GM12878 (cell line): ENCODE results near the gene FLRT1. TPM values are rescaled to one million over a fixed set of nuclear protein-coding genes. Genes with fewer than 3 reads are reported as not detected.

ENCODE experiments used
- ATAC-seq: fragments of 200-7000 bp; cut with Tn5 transposase; 3 replicates; pipeline ENCODE4 v1.9.1; 2020; ENCODE audit warnings: mild to moderate bottlenecking, moderate library complexity
- BruUV-seq: library from RNA; stranded (reverse); fragments of 400-500 nt; replicated peaks from 2 replicates; lab custom pipeline; 2021; lab: Mats Ljungman, UMichigan
- CTCF ChIA-PET: fragments of 300-600 bp; sonication (Branson Sonifier 250); formaldehyde crosslinking; extraction: SDS; loops from one replicate; lab custom pipeline; 2021; ENCODE audit warnings: inconsistent platforms; lab: Yijun Ruan, JAX
- POLR2A ChIA-PET: fragments of 350-600 bp; formaldehyde crosslinking; extraction: SDS; loops from one replicate; lab custom pipeline; 2021; ENCODE audit warnings: inconsistent platforms; lab: Charles Lee
- RAD21 ChIA-PET: fragments of 300-600 bp; sonication (Branson Sonifier 250); formaldehyde crosslinking; loops from one replicate; lab custom pipeline; 2023; ENCODE audit warnings: antibody characterized with exemption; ENCODE audit not compliant: unreplicated experiment; lab: Charles Lee
- SMC1A ChIA-PET: fragments of 300-600 bp; sonication (Branson Sonifier 250); formaldehyde crosslinking; loops from one replicate; lab custom pipeline; 2023; ENCODE audit not compliant: unreplicated experiment, uncharacterized antibody; lab: Charles Lee
- DNase-seq: peaks from one replicate; pipeline ENCODE4 v3.0.0-alpha.2; 2011; ENCODE audit warnings: low read depth, low spot score
- FAIRE-seq: peaks from 3 replicates; lab custom pipeline; 2011; peaks lifted over from hg19 to GRCh38; lab: Jason Lieb, UNC
- H2AFZ ChIP-seq: 2 replicates; pipeline ENCODE4 v1.6.0; 2011; ENCODE audit warnings: low read depth, low read length, control low read depth; ENCODE audit not compliant: control insufficient read depth
- H3K27ac ChIP-seq: 2 replicates; pipeline ENCODE4 v1.5.1; 2011; ENCODE audit warnings: control low read depth; ENCODE audit not compliant: control insufficient read depth, insufficient read depth
- H3K27me3 ChIP-seq, 2 experiments: replicated peaks in 1 of 2; 2 replicates each; pipeline versions ENCODE4 v1.6.0 to v1.6.1; 2011; ENCODE audit warnings: low read length in 1 of 2; ENCODE audit not compliant: control insufficient read depth in 2 of 2, insufficient read depth in 2 of 2
- H3K36me3 ChIP-seq, 2 experiments: 2 replicates each; pipeline ENCODE4 v1.5.1; 2011; ENCODE audit warnings: low read length in 1 of 2; ENCODE audit not compliant: control insufficient read depth in 2 of 2, insufficient read depth in 2 of 2
- H3K4me1 ChIP-seq: 2 replicates; pipeline ENCODE4 v1.6.1; 2011; ENCODE audit warnings: mild to moderate bottlenecking, low read length, moderate library complexity, mixed read lengths; ENCODE audit not compliant: control insufficient read depth, insufficient read depth
- H3K4me2 ChIP-seq: 2 replicates; pipeline ENCODE4 v1.6.0; 2011; ENCODE audit warnings: control low read depth; ENCODE audit not compliant: control insufficient read depth, insufficient read depth
- H3K4me3 ChIP-seq: fragments of 200-600 bp; sonication (generic); 2 replicates; pipeline ENCODE4 v1.5.1; 2016
- H3K79me2 ChIP-seq: 2 replicates; pipeline ENCODE4 v1.6.0; 2011; ENCODE audit warnings: low read length; ENCODE audit not compliant: control insufficient read depth, insufficient read depth
- H3K9ac ChIP-seq: 2 replicates; pipeline ENCODE4 v1.8.0; 2011; ENCODE audit warnings: low read length, control low read depth, mixed read lengths; ENCODE audit not compliant: control insufficient read depth, insufficient read depth
- H3K9me3 ChIP-seq: replicated peaks from 3 replicates; pipeline ENCODE4 v1.5.1; 2011; ENCODE audit warnings: mild to moderate bottlenecking, low read length; ENCODE audit not compliant: control insufficient read depth, insufficient read depth
- H4K20me1 ChIP-seq: 2 replicates; pipeline ENCODE4 v1.6.0; 2011; ENCODE audit not compliant: control insufficient read depth, insufficient read depth
- ELK1 ChIP-seq: IDR thresholded peaks from 2 replicates; pipeline ENCODE4 v1.6.1; 2012; ENCODE audit warnings: low read depth, low read length, improper control_type of control experiment
- RFX5 ChIP-seq: IDR thresholded peaks from 2 replicates; pipeline ENCODE4 v1.6.1; 2011; ENCODE audit warnings: low read depth, low read length, improper control_type of control experiment
- WGBS: methylation state at CpG from one replicate; pipeline ENCODE4 v1.1.6; 2016; ENCODE audit warnings: low lambda C conversion rate; ENCODE audit not compliant: insufficient replicate concordance, insufficient coverage; ENCODE audit errors: missing lambda C conversion rate; 5-methylcytosine and 5-hydroxymethylcytosine counted together
- in situ Hi-C: fragments of 300-500 bp; cut with MboI; formaldehyde crosslinking; loops from 9 replicates; pipeline ENCODE4 v1.14.3; 2018; ENCODE audit warnings: mixed read lengths
- intact Hi-C: fragments of 100-400 bp; cut with micrococcal nuclease; formaldehyde crosslinking; loops from one replicate; pipeline ENCODE4 v1.14.2; 2022; ENCODE audit not compliant: unreplicated experiment
- polyA plus RNA-seq, 11 experiments: library from polyadenylated mRNA; depleted of rRNA in 4 of 11; unstranded in 6 of 11; stranded (reverse) in 5 of 11; fragments of >200 nt; fragmentation: Nextera tagmentation in 4 of 11; fragmentation: Illumina TruSeq in 1 of 11; extraction: Ambion mirVana in 4 of 11; extraction: Trizol in 1 of 11; gene quantifications; 1 replicate in 1 of 11; 2 replicates in 10 of 11; pipeline versions ENCODE4 v1.2.1 to v1.2.3, GENCODE V29; 2011 to 2016; ENCODE audit warnings: inconsistent platforms in 2 of 11, missing spikeins in 2 of 11, low read depth in 1 of 11
- total RNA-seq, 4 experiments: library from RNA; depleted of rRNA in 3 of 4; stranded (reverse); fragments of >200 nt in 3 of 4; fragmentation: Illumina TruSeq in 1 of 4; extraction: Trizol in 1 of 4; gene quantifications; 2 replicates each; pipeline versions ENCODE4 v1.2.1 to v1.2.3, GENCODE V29; 2013 to 2021

FLRT1 gene
- total and polyA plus RNA-seq, 10 of the 15 experiments (the other 5 are each of a cell fraction or from before 2014, with no cell fraction given): 0.10 to 0.12 TPM; not detected in 8

- ATAC-seq (no peak), DNase-seq (no peak), FAIRE-seq (no peak)
- Histone ChIP-seq H3K4me1 (no peaks in the 10 kb centered on the region), H3K4me3 (no peak overlapping the region), H3K27me3 (no peaks in the 10 kb centered on the region; a peak in 2 of 4 replicates), H3K9me3 (no peaks in the 10 kb centered on the region), H3K36me3 (no peaks in the 10 kb centered on the region), H4K20me1 (no peaks in the 10 kb centered on the region), H3K4me2 (no peak overlapping the region), H3K9ac (no peak overlapping the region), H3K79me2 (no peaks in the 10 kb centered on the region), H2AFZ (no peak overlapping the region), H3K27ac (no peak overlapping the region)
- RAD21 ChIA-PET: interaction anchor here (0.6 kb wide), 1 partner anchor 174 kb away, joined by 4 read pairs; no protein-coding TSS in a partner anchor
- CTCF ChIA-PET: no interaction called here
- POLR2A ChIA-PET: interaction anchor here (0.6 kb wide), 1 partner anchor 50 kb away, joined by 6 read pairs; no protein-coding TSS in a partner anchor
- 39% methylated on average over 7 of the region's 7 CpGs for WGBS
- in situ Hi-C loops (no loop called here), intact Hi-C loops (no loop called here)
- no TSS peak for BruUV-seq
- SMC1A ChIA-PET: interaction anchor here (0.7 kb wide), 1 partner anchor 91 kb away, joined by 3 read pairs; no protein-coding TSS in a partner anchor
- no peak for TF ChIP-seq RFX5
These were observed 9.0 kb upstream of the FLRT1 start for GRCh38 chr11:64026575-64027205.

- no peaks in the 10 kb centered on the region for H3K36me3 ChIP-seq
- WGBS: 18% methylated on average over 16 of the region's 20 CpGs
- no peaks in the 10 kb centered on the region for H4K20me1 ChIP-seq
- FAIRE-seq (no peak), ATAC-seq (peak; percentile 17; the same call in 1 of the 3 replicates), DNase-seq (no peak)
- H3K4me1 ChIP-seq: no peaks in the 10 kb centered on the region
- ChIA-PET SMC1A (no interaction called here), POLR2A (interaction anchor here (0.5 kb wide), 1 partner anchor 365 kb away, joined by 3 read pairs; no protein-coding TSS in a partner anchor), CTCF (no interaction called here), RAD21 (no interaction called here)
- no peak for TF ChIP-seq ELK1
- H3K9ac ChIP-seq: no peak overlapping the region
- intact Hi-C loops: no loop called here
- no peak overlapping the region for H2AFZ ChIP-seq
- no TSS peak for BruUV-seq
- H3K27ac ChIP-seq: no peak overlapping the region
- H3K27me3 ChIP-seq: peaks cover 0 to 2% of the 10 kb centered on the region in 2 experiments; a peak in 2 of 4 replicates
- no peak overlapping the region for H3K4me2 ChIP-seq
- no peaks in the 10 kb centered on the region for H3K79me2 ChIP-seq
- in situ Hi-C loops: no loop called here
- H3K4me3 ChIP-seq: no peak overlapping the region
- H3K9me3 ChIP-seq: no peaks in the 10 kb centered on the region
These were observed 7.9 kb upstream of the FLRT1 start for GRCh38 chr11:64027651-64028397.
